Amygdala (tissue), 56 donors: ENCODE data around the gene HRH2.
A peak's percentile ranks its signal among the peaks of the same experiment; 100 is the strongest.
"Not testable (repeated sequence)": the region's sequence is repeated elsewhere in the genome, so short reads cannot be mapped to it uniquely, and the experiment has no call there.

Experiments used
- DNase-seq, 56 donors: peaks; one replicate each; lab custom pipeline; 2025; lab: John Stamatoyannopoulos, UW

The HRH2 gene

GRCh38 chr5:175642998-175643397 is 14.9 kb upstream of the HRH2 start:
- no peak for DNase-seq

GRCh38 chr5:175646251-175646650 is 11.6 kb upstream of the HRH2 start:
- no peak for DNase-seq

GRCh38 chr5:175649967-175650366 is 7.9 kb upstream of the HRH2 start:
- no peak for DNase-seq

GRCh38 chr5:175650430-175651205 is 7.3 kb upstream of the HRH2 start:
- DNase-seq = not testable (repeated sequence)

- no peak for DNase-seq
These were observed 4.9 kb upstream of the HRH2 start for GRCh38 chr5:175652741-175653663.

GRCh38 chr5:175653763-175654162 is 4.1 kb upstream of the HRH2 start:
- DNase-seq = no peak

- DNase-seq = no peak
These were observed 3.5 kb upstream of the HRH2 start for GRCh38 chr5:175654339-175654738.

- DNase-seq = no peak
These were observed 3.1 kb upstream of the HRH2 start for GRCh38 chr5:175654807-175655206.

- no peak for DNase-seq
These were observed 2.5 kb upstream of the HRH2 start for GRCh38 chr5:175655411-175655810.

GRCh38 chr5:175656966-175657365 is 905 bp upstream of the HRH2 start:
- DNase-seq = no peak

GRCh38 chr5:175658299-175659145 is 651 bp downstream of the HRH2 start:
- DNase-seq = peak in 2 of 56 donors; percentile 18 to 20

- no peak for DNase-seq
These were observed 1.8 kb downstream of the HRH2 start for GRCh38 chr5:175659546-175660253.

- no peak for DNase-seq
These were observed 5.6 kb downstream of the HRH2 start for GRCh38 chr5:175663186-175664184.

GRCh38 chr5:175664723-175665122 is 6.9 kb downstream of the HRH2 start:
- DNase-seq = no peak

GRCh38 chr5:175666216-175666615 is 8.3 kb downstream of the HRH2 start:
- no peak for DNase-seq

GRCh38 chr5:175668006-175668405 is 10.1 kb downstream of the HRH2 start:
- no peak for DNase-seq

- DNase-seq = no peak
These were observed 12.5 kb downstream of the HRH2 start for GRCh38 chr5:175670372-175670771.

- no peak for DNase-seq
These were observed 13.1 kb downstream of the HRH2 start for GRCh38 chr5:175671013-175671412.
